HG02610 (cell line): ENCODE data around the gene RAG1.
"Not testable (repeated sequence)": the region's sequence is repeated elsewhere in the genome, so short reads cannot be mapped to it uniquely, and the experiment has no call there.

Experiments used
- ATAC-seq: cut with Tn5 transposase; IDR thresholded peaks from one replicate; pipeline ENCODE4 v1.9.1; 2021; ENCODE audit warnings: mild to moderate bottlenecking, moderate library complexity; ENCODE audit not compliant: unreplicated experiment

The RAG1 gene

DNA sequence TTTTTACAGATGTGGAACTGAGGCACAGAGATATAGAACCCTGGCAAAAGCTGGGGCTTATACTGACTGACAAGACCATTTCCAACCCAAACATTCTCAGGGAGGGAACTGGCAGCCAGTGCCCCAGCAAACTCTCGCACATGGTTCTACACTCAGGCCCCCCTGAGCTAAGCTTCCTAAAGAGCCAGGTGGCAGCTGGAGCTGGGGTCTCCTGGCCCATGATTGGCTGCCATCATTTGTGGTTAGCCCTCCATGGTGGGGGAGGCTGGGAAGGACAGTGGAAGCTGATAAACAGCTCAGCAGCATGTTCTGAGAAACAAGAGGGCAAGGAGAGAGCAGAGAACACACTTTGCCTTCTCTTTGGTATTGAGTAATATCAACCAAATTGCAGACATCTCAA lies at the start of gene RAG1:
RAG1 (plus strand) TSS at position 314 of the 400 bp plus-strand sequence. CDS start 5,298 bp downstream, outside the sequence.
- ATAC-seq: no peak

DNA sequence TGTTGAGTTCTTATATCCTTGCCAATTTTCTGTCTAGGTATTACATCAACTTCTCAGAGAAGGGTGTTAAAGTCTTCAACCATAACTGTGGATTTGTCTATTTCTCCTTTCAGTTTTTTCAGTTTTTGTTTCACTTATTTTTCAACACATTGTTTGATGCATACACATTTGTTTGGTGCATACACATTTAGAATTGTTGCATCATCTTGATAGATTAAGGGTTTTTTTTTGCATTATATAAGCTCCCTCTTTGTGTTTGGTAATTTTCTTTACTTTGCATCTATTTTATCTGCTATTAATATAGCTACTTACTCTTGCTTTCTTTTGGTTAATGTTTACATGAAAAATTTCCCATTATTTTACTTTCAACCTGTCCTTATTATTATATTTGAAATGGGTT lies 37.0 kb upstream of the RAG1 start:
- no peak for ATAC-seq

DNA sequence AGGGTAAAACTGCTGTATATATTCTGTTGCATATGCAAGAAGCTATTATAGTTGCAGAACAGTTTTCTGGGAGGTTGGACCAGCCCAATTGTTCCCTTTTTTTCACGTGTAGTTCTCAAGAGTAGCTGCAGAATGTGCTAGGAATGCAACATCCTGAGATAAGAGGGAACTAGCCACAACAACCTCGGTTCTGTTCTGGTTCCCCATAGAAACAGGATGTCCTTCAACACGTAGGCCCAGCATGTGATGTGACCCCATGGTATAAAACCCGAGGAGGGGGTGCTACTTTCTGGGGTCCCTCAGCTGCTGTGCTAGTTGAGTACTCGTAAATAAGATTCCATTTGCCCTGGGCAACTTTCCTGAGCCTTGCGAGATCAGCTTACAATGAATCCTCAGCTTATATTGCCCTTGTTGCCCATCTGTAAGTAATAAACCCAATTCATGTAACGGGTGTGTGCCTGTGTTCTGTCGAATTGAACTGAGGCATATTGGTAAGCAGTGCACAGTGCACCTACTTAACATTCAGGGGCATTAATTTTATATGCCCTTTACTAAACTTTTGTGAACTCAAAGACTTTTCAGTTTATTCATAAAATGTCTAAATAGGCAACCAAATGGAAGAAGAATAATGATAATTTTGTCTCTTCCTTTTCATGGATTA lies 34.7 kb upstream of the RAG1 start:
- ATAC-seq: no peak

DNA sequence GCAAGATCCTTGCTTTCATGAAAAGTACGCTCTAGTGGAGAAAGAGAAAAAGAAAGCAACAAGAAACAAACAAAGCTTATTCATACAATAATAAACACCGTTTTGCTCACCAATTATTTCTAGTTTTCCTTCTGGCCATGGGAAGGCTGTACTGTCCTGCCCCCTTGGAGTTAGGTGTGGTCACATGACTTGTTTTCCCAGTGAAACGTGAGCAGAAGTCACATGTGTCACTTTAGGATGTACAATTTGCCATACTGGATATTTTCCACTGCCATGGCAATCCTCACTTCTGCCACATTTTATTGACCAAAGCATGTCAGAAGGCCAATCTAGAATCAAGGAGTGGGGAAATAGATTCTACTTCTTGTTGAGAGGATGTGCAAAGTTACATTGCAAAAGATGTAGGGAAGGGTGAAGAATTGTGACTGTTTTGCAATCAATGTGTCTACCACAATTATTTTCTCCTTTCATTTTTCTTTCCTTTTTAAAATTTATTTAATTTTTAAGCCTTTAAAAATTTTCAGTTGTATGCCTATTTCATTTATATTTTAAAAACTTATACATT lies 33.4 kb upstream of the RAG1 start:
- no peak for ATAC-seq

DNA sequence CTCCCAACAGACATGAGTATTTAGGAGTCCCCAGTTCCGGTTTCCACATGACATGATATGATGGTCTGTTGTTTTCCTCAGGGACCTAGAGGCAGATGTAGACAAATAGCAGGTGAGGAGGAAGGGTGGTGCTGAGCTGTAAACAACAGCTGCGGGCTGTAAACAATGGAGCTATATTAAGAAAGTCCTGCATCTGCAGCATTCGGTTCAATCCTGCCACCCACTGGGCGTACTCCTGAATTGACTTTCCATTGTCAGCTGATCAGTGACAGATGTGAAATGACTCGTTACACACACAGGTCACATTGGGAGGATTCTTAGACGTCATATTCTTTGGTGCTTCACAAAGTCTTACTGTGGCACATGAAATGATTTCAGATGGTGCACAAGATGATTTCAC lies 26.8 kb upstream of the RAG1 start:
- ATAC-seq: peak; percentile 99

DNA sequence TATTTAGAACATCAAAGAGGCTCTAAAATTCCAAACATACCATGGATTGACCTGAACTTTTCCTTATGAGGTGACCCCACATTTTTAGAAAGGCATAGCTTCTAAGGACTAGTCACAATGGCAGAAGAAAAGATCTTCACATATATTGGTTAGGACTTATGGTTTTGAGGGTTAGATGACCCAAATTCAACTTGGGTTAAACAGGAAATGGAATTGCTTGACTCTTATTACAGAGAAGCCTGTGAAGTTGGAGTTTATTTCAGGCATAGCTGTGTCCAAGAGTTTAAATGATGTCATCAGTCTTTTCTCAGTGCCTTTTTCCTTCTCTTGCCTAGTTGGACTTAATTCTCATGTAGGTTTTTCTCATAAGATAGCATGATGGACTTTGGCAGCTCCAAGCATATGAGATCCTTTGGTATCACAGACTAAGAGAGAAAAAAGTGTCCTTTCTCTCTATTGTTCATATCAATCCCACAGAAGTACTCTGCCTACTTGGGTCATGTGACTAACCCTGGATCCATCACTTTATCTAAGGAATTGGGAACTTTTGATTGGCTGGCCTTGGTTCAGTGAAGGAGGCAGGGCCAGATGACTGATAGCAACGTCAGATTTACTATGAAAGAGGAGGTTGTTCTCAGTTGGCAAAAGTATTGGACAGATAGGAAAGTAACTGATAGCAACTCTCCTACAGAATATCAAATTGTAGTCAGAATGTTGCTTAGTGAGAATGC lies 17.3 kb upstream of the RAG1 start:
- ATAC-seq: no peak

DNA sequence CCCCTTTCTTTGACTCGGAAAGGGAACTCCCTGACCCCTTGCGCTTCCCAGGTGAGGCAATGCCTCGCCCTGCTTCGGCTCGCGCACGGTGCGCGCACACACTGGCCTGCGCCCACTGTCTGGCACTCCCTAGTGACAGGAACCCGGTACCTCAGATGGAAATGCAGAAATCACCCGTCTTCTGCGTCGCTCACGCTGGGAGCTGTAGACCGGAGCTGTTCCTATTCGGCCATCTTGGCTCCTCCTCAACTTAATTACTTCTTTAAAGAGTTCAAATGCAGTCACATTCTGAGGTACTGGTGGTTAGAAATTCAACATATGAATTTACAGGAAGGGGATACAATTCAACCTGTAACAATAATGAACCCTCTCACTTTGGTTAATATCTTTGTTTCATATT lies 10.4 kb upstream of the RAG1 start:
- ATAC-seq: not testable (repeated sequence)

DNA sequence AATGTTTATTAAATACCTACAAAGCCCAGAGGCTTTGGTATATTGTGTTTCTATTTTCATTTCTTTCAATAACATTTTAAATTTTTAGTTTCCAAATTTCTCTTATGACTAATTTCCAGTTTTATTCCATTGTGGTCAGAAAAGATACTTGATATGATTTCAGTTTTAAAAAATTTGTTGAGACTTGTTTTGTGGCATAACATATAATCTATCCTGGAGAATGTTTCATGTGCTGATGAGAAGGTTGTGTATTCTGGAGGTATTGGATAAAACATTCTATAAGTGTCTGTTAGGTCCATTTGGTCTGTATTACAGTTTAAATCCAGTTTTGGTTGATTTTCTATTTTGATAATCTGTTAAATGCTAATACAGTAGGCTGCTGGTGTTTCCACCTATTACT lies 9.8 kb upstream of the RAG1 start:
- ATAC-seq: no peak

DNA sequence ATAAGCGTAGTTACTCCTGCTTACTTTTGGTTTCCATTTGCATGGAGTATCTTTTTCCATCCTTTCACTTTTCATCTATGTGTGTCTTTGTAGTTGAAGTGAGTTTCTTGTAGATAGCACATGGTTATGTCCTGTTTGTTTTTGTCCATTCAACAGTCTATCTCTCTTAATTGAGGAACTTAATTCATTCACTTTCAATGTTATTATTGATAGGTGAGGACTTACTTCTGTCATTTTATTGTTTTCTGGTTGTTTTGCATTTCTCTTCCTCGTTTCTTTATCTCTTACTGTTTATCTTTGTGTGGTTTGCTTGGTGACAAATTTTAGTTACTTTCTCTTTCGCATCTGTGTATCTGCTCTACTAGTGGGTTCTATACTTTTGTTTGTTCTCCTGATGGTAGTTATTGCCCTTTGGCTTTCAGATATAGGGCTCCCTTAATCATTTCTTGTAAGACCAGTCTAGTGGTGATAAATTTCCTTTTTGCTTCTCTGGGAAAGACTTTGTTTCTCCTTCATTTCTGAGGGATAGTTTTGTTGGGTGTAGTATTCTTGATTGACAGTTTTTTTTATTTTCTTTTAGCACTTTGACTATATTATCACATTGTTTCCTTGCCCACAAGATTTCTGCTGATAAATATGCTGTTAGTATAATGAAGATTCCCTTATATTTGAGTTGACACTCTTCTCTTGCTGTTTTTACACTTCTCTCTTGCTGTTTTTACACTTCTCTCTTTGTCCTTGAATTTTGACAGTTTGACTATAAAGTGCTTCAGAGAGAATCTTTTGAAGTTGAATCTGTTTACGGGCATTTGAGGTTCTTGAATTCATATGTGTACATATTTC lies 9.0 kb upstream of the RAG1 start:
- peak; percentile 93 for ATAC-seq

DNA sequence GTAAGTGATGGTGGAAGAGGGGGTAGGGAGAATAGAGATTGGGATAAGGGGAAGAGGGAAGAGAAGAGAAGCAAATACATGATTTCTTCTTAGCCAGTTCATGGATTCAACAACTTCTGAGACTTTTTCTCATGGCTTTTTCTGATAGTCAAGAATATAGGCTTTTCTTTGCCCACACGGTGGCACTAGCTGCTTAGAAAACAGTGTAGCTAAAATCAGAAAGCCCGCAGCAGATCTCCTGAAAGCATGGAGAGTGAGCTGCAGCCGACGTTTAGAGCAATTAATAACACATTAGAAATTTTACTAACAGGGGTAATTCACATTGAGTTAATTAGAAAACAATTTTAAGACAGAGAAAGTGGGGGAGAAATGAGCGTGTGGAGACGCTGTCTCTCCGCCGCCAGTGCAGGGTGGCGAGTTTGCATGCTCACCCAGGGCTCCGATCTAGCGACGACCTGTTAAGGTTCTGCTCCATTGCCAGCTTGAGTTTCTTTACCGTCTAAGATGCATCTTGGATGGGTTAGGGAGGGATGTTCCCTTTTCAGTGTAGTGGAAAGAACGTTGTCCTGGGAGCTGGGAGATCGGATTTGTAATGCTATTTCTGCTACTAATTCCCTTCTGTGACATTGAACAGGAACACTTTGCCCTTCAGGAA lies 3.3 kb upstream of the RAG1 start:
- peak; percentile 71 for ATAC-seq

DNA sequence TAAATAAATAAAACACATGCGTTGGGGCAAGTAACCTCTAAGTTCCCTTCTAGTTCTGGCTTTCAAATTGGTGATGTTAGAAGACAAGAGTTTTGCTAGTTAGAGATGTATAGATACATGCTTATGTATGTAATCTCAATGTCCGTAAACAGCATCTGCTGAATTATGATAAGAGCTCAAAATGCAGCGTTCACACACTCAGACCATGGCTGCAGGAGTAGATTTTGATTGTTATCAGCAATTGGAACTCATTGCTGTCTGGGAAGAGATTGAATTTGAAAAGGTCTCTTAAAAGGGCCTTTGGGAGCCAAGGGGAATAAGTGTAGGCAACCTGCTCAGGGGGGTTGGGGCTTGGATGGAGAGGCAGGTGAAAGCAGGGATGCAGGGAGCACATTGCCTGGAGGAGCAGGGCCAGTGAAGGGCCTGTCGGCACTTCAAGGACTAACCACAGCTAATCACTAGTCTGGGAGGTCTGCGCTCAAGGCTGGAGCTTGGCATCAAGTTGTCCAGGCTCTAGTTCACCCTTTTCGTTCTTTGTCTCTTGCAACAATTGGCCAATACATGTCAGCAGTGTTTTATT lies 2.7 kb upstream of the RAG1 start:
- no peak for ATAC-seq

DNA sequence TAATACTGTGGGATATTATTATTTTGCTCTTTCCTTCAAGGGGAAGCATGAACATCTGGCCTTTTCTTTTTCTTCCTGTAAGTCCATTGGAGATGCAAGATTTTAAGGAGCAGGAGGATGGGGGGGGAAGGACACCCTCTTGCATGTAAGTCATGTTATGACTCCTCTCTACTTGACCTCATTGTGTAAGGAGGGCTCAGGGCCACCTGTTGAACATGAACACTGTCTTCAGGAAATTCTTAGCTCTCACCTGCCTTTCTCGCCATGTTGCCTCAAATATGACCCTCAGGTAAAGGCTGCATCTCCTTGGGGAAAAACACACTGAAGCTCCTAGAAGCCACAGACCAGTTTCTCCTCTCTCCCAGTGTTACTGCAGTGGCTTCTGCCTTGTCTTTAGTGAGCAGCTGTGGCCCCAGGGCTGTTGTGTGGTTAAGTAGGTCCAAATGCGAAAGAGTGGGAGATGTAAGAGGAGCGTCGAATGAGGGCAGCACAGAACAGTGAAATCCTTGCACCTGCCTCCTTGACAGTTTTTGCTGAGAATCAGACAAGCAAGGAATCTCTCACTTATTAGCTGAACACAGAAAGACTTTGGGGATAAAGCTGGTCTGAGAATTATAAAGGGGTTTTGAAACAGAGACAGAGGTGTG lies 1.3 kb upstream of the RAG1 start:
- no peak for ATAC-seq

DNA sequence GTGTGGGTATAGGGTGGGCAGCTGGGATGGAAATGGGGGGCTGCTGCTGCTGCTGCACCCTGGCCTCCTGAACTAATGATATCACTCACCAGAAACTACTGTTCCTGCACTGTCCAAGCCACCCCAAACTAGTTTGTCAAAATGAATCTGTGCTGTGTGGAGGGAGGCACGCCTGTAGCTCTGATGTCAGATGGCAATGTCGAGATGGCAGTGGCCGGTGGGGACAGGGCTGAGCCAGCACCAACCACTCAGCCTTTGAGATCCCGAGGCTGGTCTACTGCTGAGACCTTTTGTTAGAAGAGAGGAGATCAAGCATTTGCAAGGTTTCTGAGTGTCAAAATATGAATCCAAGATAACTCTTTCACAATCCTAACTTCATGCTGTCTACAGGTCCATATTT lies 1.3 kb downstream of the RAG1 start:
- no peak for ATAC-seq

DNA sequence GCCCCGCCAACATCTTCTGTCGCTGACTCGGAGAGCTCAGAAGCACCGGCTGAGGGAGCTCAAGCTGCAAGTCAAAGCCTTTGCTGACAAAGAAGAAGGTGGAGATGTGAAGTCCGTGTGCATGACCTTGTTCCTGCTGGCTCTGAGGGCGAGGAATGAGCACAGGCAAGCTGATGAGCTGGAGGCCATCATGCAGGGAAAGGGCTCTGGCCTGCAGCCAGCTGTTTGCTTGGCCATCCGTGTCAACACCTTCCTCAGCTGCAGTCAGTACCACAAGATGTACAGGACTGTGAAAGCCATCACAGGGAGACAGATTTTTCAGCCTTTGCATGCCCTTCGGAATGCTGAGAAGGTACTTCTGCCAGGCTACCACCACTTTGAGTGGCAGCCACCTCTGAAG lies 6.7 kb downstream of the RAG1 start:
- no peak for ATAC-seq

DNA sequence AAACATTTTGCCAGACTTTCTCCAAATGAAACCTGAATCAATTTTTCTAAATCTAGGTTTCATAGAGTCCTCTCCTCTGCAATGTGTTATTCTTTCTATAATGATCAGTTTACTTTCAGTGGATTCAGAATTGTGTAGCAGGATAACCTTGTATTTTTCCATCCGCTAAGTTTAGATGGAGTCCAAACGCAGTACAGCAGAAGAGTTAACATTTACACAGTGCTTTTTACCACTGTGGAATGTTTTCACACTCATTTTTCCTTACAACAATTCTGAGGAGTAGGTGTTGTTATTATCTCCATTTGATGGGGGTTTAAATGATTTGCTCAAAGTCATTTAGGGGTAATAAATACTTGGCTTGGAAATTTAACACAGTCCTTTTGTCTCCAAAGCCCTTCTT lies 9.6 kb downstream of the RAG1 start:
- ATAC-seq: no peak

DNA sequence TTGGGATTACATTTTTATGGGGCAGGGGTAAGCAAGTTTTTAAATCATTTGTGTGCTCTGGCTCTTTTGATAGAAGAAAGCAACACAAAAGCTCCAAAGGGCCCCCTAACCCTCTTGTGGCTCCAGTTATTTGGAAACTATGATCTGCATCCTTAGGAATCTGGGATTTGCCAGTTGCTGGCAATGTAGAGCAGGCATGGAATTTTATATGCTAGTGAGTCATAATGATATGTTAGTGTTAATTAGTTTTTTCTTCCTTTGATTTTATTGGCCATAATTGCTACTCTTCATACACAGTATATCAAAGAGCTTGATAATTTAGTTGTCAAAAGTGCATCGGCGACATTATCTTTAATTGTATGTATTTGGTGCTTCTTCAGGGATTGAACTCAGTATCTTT lies 10.1 kb downstream of the RAG1 start:
- no peak for ATAC-seq

DNA sequence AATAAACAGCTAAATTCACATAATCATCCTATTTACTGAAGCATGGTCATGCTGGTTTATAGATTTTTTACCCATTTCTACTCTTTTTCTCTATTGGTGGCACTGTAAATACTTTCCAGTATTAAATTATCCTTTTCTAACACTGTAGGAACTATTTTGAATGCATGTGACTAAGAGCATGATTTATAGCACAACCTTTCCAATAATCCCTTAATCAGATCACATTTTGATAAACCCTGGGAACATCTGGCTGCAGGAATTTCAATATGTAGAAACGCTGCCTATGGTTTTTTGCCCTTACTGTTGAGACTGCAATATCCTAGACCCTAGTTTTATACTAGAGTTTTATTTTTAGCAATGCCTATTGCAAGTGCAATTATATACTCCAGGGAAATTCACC lies 10.7 kb downstream of the RAG1 start:
- ATAC-seq: no peak

DNA sequence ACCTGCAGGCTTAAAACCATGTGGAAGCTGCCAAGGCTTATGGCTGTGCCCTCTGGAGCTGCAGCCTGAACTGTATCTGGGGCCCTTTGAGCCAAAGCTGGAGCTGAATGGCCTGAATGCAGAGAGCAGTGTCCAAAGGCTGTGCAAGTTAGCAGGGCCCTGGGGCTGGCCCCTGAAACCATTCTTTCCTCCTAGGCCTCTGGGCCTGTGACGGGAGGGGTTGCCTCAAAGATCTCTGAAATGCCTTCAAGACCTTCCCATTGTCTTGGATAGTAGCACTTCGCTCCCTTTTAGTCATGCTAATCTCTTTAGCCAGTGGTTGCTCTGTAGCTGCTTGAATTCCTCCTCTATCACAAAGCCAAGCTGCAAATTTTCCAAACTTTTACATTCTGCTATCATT lies 13.7 kb downstream of the RAG1 start:
- ATAC-seq: no peak

DNA sequence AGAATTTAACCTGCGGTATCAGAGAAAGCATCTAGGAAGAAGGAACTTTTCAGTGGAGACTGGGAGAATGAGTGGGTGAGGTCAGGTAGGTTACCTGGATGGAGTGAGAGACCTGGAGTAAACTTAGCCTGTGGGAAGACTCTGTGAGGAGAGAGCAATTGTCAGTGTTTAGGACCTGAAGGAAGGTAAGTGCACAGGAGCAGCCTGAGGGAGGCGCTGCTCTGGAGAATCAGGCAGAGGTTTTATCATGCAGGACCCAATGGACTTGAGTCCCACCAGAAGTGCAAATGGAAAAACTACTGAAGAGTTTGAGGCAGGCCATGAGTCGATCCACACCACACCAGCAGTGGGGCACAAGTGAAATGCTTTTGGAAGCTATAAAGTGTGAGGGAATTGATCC lies 15.9 kb downstream of the RAG1 start:
- ATAC-seq: no peak

DNA sequence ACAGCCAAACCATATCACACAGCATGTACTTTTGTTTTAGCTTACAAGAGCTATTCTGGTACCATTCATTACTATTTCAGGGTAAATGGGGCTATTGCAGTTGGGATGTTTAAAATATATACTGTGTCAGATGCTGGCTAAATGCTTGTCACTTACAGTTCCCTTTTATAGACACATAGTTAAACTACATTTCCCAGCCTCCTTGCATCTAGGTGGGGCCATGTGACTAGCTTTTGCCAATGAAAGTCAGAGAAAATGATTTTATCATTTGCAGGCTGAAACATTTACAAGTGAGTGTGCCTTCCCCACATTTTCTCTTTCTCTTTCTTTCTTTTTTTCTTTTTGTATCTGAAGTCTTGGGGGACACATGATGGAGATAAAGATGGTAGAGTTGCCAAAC lies 18.7 kb downstream of the RAG1 start:
- no peak for ATAC-seq
